B cell (primary cell): ENCODE measurements around the gene GON7.

Experiments
- CTCF ChIP-seq: fragments of 200-600 bp; IDR thresholded peaks from one replicate; pipeline ENCODE4 v1.8.0; 2022; ENCODE audit warnings: antibody characterized with exemption, mild to moderate bottlenecking
- EZH2 ChIP-seq: IDR thresholded peaks from 2 replicates; pipeline ENCODE4 v1.6.1; 2012; ENCODE audit warnings: borderline replicate concordance, low read depth, mild to moderate bottlenecking, moderate library complexity, low read length; ENCODE audit not compliant: insufficient read depth, poor library complexity, severe bottlenecking

DNA sequence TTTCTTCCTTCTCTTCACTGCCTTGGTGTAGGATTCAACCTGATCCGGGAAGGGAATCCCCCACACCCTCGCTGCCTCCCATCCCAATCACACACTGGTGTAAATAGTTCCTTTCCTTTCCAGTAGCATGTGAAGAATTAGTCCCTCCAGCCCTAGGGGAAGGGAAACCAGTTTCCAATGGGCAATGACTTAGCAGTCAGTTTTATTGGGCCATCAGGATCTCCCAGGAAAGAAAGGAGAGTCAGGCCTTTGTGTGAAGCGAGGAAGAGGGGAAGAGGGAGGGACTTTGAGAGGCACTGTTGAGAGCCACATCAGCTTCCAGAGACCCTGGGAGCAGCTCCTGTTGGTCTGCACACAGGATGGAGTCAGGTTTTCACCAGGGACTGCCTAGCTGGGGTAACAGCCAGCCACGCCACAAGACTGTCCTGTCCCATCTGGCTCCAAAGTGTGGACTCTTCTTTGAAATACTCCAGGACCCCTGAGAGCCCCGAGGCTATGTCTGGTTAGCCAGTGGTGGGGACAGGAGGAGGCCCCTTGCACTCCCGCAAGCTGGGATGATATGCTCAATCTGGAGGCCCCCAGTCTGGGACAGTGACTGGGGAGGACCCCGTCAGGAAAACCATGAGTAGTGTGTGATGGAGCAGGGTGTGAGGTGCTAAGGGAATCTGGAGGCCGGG lies 50.0 kb downstream of the GON7 start:
- TF ChIP-seq CTCF (no peak), EZH2 (no peak)
